ENCODE results near the gene CAPN9. TPM values are rescaled to one million over a fixed set of nuclear protein-coding genes. Genes with fewer than 3 reads are reported as not detected.
A peak's percentile ranks its signal among the peaks of the same experiment; 100 is the strongest.

CAPN9 gene
- total RNA-seq, 1 donor from 2014 or later, result 0.72 TPM

GRCh38 chr1:230794871-230795605 is 47.9 kb downstream of the CAPN9 start:
- TF ChIP-seq, protein P1, sequence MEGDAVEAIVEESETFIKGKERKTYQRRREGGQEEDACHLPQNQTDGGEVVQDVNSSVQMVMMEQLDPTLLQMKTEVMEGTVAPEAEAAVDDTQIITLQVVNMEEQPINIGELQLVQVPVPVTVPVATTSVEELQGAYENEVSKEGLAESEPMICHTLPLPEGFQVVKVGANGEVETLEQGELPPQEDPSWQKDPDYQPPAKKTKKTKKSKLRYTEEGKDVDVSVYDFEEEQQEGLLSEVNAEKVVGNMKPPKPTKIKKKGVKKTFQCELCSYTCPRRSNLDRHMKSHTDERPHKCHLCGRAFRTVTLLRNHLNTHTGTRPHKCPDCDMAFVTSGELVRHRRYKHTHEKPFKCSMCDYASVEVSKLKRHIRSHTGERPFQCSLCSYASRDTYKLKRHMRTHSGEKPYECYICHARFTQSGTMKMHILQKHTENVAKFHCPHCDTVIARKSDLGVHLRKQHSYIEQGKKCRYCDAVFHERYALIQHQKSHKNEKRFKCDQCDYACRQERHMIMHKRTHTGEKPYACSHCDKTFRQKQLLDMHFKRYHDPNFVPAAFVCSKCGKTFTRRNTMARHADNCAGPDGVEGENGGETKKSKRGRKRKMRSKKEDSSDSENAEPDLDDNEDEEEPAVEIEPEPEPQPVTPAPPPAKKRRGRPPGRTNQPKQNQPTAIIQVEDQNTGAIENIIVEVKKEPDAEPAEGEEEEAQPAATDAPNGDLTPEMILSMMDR (conservative IDR thresholded peaks at IDR 0.05), result no peak
- H3K4me1 Mint-ChIP-seq (ENCODE audit: unreplicated experiment), result peaks cover 18% of the 10 kb centered on the region
- no peaks in the 10 kb centered on the region for H3K36me3 Mint-ChIP-seq
- DNase-seq (ENCODE audit: extremely low spot score, unreplicated experiment), result peak; percentile 48
- H3K4me3 Mint-ChIP-seq, result no peak overlapping the region
- no peaks in the 10 kb centered on the region for H3K9me3 Mint-ChIP-seq
- H3K27ac Mint-ChIP-seq, result no peak overlapping the region
- no peaks in the 10 kb centered on the region for H3K27me3 Mint-ChIP-seq

- Mint-ChIP-seq H3K27me3 (no peaks in the 10 kb centered on the region), H3K4me3 (no peak overlapping the region), H3K9me3 (no peaks in the 10 kb centered on the region), H3K4me1 (ENCODE audit: unreplicated experiment) (peaks cover 18% of the 10 kb centered on the region), H3K36me3 (no peaks in the 10 kb centered on the region), H3K27ac (no peak overlapping the region)
- TF ChIP-seq, protein P1 (conservative IDR thresholded peaks at IDR 0.05), result no peak
- peak; percentile 15 for DNase-seq (ENCODE audit: extremely low spot score, unreplicated experiment)
Observed at GRCh38 chr1:230796626-230797025, 49.4 kb downstream of the CAPN9 start.

- Mint-ChIP-seq H3K4me1 (ENCODE audit: unreplicated experiment) (peaks cover 18% of the 10 kb centered on the region), H3K27me3 (no peaks in the 10 kb centered on the region), H3K9me3 (no peaks in the 10 kb centered on the region), H3K36me3 (no peaks in the 10 kb centered on the region), H3K4me3 (no peak overlapping the region), H3K27ac (no peak overlapping the region)
- DNase-seq (ENCODE audit: extremely low spot score, unreplicated experiment), result no peak
- TF ChIP-seq, protein P1 (conservative IDR thresholded peaks at IDR 0.05), result no peak
Observed at GRCh38 chr1:230797376-230797920, 50.3 kb downstream of the CAPN9 start.

- peak; percentile 74 for DNase-seq (ENCODE audit: extremely low spot score, unreplicated experiment)
Observed at GRCh38 chr1:230797942-230798365, 50.8 kb downstream of the CAPN9 start.

DNA sequence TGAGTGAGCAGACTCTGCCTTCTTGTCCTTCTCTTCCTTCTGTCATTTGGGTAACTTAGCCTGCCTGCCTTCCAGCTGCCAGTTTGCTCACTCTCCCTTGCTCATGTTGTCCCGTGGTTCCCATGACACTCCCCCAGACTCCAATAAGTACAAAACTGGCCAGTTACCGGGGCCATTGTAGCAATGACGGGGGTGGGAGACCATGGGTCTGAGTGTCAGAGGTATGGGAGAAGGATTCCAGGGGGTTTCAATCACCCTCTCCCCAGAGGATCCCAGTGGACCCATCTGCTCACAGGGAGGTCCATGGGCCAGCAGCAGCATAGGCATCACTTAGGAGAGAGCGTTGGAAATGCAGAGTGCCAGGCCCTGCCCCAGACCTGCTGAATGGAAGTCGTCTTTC is 51.3 kb downstream of the CAPN9 start:
- H3K27me3 Mint-ChIP-seq, result no peaks in the 10 kb centered on the region
- peaks cover 18% of the 10 kb centered on the region for H3K4me1 Mint-ChIP-seq (ENCODE audit: unreplicated experiment)
- H3K4me3 Mint-ChIP-seq, result no peak overlapping the region
- TF ChIP-seq, protein P1 (conservative IDR thresholded peaks at IDR 0.05), result no peak
- DNase-seq (ENCODE audit: extremely low spot score, unreplicated experiment), result peak; percentile 48
- H3K36me3 Mint-ChIP-seq, result no peaks in the 10 kb centered on the region
- H3K9me3 Mint-ChIP-seq, result no peaks in the 10 kb centered on the region
- H3K27ac Mint-ChIP-seq, result peak overlapping the region; percentile 21

More at GRCh38 chr1:230797942-230798365, 50.8 kb downstream of the CAPN9 start:
- TF ChIP-seq, protein P1 (conservative IDR thresholded peaks at IDR 0.05), result peak; percentile 84
- H3K27me3 Mint-ChIP-seq, result no peaks in the 10 kb centered on the region
- H3K4me3 Mint-ChIP-seq, result no peak overlapping the region
- no peaks in the 10 kb centered on the region for H3K36me3 Mint-ChIP-seq
- peak overlapping the region; percentile 21 for H3K27ac Mint-ChIP-seq
- peaks cover 18% of the 10 kb centered on the region for H3K4me1 Mint-ChIP-seq (ENCODE audit: unreplicated experiment)
- H3K9me3 Mint-ChIP-seq, result no peaks in the 10 kb centered on the region
